Thoracic aorta (tissue), 2 donors: ENCODE data around the gene DNAJC3. TPM values are rescaled to one million over a fixed set of nuclear protein-coding genes. Genes with fewer than 3 reads are reported as not detected.
"Not testable (repeated sequence)": the region's sequence is repeated elsewhere in the genome, so short reads cannot be mapped to it uniquely, and the experiment has no call there.

ENCODE experiments used
- ATAC-seq: fragments of 150-250 bp; one replicate; pipeline ENCODE4 v1.8.0; 2017; ENCODE audit warnings: low read depth; ENCODE audit not compliant: insufficient number of reproducible peaks, low FRiP score
- DNase-seq: peaks from one replicate; pipeline ENCODE4 v3.0.0-alpha.2; 2020; ENCODE audit warnings: low spot score
- H3K27ac ChIP-seq, 2 donors: fragments of 200-600 bp; sonication (generic); 1 replicate in 1 of 2; 2 replicates in 1 of 2; pipeline ENCODE4 v1.5.1; 2016; ENCODE audit warnings: mild to moderate bottlenecking in 2 of 2, moderate library complexity in 2 of 2
- H3K27me3 ChIP-seq: fragments of 200-600 bp; sonication (generic); replicated peaks from 2 replicates; pipeline ENCODE4 v1.6.0; 2016; ENCODE audit warnings: mild to moderate bottlenecking; ENCODE audit not compliant: insufficient read depth
- H3K36me3 ChIP-seq: fragments of 200-600 bp; sonication (generic); one replicate; pipeline ENCODE4 v1.5.1; 2016
- H3K4me1 ChIP-seq, 2 donors: fragments of 200-600 bp; sonication (generic); 1 replicate in 1 of 2; 2 replicates in 1 of 2; pipeline versions ENCODE4 v1.5.1 to v1.6.0; 2016; ENCODE audit warnings: low read depth in 2 of 2, mild to moderate bottlenecking in 1 of 2; ENCODE audit not compliant: control insufficient read depth in 1 of 2
- H3K4me3 ChIP-seq: fragments of 200-600 bp; sonication (generic); 2 replicates; pipeline ENCODE4 v1.5.1; 2016; ENCODE audit warnings: mild to moderate bottlenecking
- H3K9me3 ChIP-seq: fragments of 200-600 bp; sonication (generic); 2 replicates; pipeline ENCODE4 v1.5.1; 2016
- total RNA-seq, 2 donors: library from RNA; depleted of rRNA; stranded (reverse); fragments of >200 nt; gene quantifications; one replicate each; pipeline versions ENCODE4 v1.1.0 to v1.2.3, GENCODE V29; 2016
- TF ChIP-seq, protein P1 (sequence below): fragments of 200-600 bp; sonication (generic); IDR thresholded peaks from one replicate; pipeline ENCODE4 v1.5.1; 2019; ENCODE audit warnings: antibody characterized with exemption

DNAJC3 gene
- total RNA-seq, 2 donors from 2014 or later, result 63.4 to 90.1 TPM

DNA sequence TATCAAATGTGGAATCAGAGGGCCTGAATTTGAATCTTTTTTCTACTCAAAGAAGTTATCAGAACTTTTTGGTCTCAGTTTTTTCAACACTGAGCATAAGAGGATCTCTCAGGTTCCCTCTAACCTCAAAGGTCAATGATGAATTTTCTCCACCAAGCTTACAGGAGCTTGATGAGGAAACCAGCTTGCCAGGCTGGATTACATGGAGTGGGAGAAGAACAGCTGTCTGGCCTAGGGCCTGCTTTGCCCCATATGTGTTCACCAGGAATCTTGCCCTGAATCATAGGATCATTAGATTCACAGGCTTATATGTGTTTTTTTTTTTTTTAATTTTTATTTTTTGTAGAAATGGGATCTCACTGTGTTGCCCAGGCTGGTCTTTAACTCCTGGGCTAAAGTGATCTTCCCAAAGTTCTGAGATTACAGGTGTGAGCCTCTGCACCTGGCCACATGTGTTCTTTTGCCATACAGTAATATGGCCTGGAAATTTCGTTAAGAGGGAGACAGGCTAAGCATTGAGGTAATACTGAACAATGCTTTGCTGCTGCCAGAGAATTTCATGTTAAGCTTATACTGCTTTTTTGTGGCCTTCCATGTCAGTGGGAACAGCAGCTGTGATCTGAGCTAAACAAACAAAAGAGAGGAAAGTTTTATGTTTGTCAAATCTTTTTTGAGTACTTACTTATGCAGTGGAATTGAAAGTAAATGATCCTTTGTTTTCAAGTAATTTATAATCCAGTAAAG lies 110.6 kb downstream of the DNAJC3 start:
- peaks cover 7 to 12% of the 10 kb centered on the region in 2 donors for H3K4me1 ChIP-seq
- DNase-seq, result no peak
- peaks cover 20% of the 10 kb centered on the region for H3K36me3 ChIP-seq
- TF ChIP-seq, protein P1, sequence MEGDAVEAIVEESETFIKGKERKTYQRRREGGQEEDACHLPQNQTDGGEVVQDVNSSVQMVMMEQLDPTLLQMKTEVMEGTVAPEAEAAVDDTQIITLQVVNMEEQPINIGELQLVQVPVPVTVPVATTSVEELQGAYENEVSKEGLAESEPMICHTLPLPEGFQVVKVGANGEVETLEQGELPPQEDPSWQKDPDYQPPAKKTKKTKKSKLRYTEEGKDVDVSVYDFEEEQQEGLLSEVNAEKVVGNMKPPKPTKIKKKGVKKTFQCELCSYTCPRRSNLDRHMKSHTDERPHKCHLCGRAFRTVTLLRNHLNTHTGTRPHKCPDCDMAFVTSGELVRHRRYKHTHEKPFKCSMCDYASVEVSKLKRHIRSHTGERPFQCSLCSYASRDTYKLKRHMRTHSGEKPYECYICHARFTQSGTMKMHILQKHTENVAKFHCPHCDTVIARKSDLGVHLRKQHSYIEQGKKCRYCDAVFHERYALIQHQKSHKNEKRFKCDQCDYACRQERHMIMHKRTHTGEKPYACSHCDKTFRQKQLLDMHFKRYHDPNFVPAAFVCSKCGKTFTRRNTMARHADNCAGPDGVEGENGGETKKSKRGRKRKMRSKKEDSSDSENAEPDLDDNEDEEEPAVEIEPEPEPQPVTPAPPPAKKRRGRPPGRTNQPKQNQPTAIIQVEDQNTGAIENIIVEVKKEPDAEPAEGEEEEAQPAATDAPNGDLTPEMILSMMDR, result no peak
- no peak overlapping the region for H3K27ac ChIP-seq
- H3K4me3 ChIP-seq, result no peak overlapping the region
- no peaks in the 10 kb centered on the region for H3K9me3 ChIP-seq
- ATAC-seq, result no peak
- no peaks in the 10 kb centered on the region for H3K27me3 ChIP-seq

DNA sequence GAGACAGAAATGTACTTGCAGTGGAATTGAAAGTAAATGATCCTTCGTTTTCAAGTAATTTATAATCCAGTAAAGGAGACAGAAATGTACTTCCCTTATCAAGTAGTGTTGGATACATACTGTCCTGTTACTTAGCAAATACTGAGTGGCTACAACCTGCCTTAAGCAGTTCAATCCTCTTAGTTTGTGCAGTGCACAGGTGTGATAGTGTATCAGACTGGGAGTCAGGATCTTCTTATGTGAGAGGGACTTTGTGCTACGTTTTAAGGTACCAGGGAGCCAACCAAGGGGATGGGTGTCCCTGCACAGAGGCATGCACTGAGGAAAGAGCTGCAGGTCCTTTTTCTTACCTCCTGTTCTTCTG lies 111.1 kb downstream of the DNAJC3 start:
- Histone ChIP-seq H3K27me3 (no peaks in the 10 kb centered on the region), H3K27ac (no peak overlapping the region), H3K4me3 (no peak overlapping the region), H3K9me3 (no peaks in the 10 kb centered on the region), H3K36me3 (peaks cover 23% of the 10 kb centered on the region), H3K4me1 (peaks cover 7 to 12% of the 10 kb centered on the region in 2 donors)
- TF ChIP-seq, protein P1, result no peak
- DNase-seq (no peak), ATAC-seq (no peak)

DNA sequence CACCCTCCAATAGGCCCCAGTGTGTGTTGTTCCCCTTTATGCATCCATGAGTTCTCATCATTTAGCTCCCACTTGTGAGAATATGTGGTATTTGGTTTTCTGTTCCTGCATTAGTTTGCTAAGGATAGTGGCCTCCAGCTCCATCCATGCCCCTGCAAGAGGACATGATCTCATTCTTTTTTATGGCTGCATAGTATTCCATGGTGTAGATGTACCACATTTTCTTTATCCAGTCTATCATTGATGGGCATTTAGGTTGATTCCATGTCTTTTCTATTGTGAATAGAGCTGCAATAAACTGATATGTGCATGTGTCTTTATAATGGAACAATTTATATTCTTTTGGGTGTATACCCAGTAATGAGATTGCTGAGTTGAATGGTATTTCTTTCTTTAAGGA lies 112.4 kb downstream of the DNAJC3 start:
- peaks cover 29% of the 10 kb centered on the region for H3K36me3 ChIP-seq

DNA sequence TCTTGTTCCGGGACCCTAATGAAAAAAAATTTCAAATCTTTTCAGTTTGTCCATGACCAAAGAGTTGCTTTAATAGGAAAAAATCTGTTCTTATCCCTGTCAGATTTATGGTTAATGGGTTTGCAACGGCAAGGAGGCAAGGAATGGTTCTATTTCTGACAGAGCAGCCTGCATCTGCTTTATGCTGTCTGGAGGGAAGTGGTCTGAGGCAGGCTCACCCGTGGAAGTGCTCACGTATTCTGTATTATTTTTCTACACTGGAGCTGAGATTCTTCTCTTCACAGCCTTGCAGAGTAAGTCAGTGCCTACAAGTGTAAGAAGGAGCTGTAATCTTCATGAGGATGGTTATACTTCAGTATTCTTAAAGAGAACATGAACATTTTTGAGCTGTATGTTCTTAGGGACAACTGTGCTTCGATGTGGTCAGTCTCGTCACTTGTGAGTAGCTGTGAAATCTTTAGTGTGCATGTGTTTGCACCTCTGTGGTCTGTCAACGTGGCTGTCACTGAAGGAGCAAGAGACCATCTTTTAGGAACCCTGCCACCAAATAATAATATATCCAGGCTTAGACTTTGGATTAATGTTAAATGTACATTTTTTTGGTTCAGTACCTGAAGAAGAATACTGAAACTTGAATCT lies 114.3 kb downstream of the DNAJC3 start:
- no peak overlapping the region for H3K27ac ChIP-seq
- no peaks in the 10 kb centered on the region for H3K9me3 ChIP-seq
- H3K36me3 ChIP-seq, result peaks cover 29% of the 10 kb centered on the region
- no peak for DNase-seq
- no peak overlapping the region for H3K4me3 ChIP-seq
- no peak for ATAC-seq
- TF ChIP-seq, protein P1, result no peak
- H3K4me1 ChIP-seq, result no peaks in the 10 kb centered on the region
- H3K27me3 ChIP-seq, result no peaks in the 10 kb centered on the region

More for the DNA sequence above, 112.4 kb downstream of the DNAJC3 start:
- not testable (repeated sequence) for DNase-seq, H3K9me3 ChIP-seq, H3K4me1 ChIP-seq, H3K27me3 ChIP-seq, H3K27ac ChIP-seq, ATAC-seq, H3K4me3 ChIP-seq

DNA sequence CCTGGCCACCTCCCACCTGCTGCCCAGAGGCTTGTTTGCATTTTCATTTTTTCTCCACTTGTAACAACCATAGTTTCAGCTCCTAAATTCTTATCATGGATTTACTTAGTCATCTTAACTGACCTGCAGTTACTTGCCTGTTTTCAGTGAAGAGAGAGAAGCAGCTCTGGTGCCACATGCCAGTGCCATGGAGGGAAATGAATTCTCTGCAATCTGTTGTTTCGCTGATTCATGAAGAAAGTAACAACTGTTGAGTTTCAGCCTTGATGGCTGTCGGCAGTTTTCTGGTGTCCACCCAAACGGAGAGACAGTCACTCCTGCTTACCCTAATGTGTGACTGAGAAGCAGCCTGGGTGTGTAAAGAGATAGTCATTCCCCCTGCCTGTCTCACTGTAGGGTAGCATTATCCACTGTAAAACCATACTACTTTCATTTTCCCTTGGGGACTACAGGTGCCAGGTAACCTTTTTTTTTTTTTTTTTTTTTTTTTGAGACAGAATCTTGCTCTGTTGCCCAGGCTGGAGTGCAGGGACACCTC lies 116.1 kb downstream of the DNAJC3 start:
- Histone ChIP-seq H3K9me3 (no peaks in the 10 kb centered on the region), H3K36me3 (peaks cover 22% of the 10 kb centered on the region), H3K4me1 (no peaks in the 10 kb centered on the region), H3K27me3 (no peaks in the 10 kb centered on the region), H3K27ac (no peak overlapping the region), H3K4me3 (no peak overlapping the region)
- no peak for DNase-seq
- TF ChIP-seq, protein P1, result no peak
- ATAC-seq, result no peak
